Measurements from ENCODE around the gene AFF1.
"Not testable (repeated sequence)": the region's sequence is repeated elsewhere in the genome, so short reads cannot be mapped to it uniquely, and the experiment has no call there.

Gene AFF1

GRCh38 chr4:87058356-87059073 lies 123.7 kb downstream of the AFF1 start:
- DNase-seq, result no peak

GRCh38 chr4:87060957-87061356 lies 126.1 kb downstream of the AFF1 start:
- DNase-seq, result no peak

- no peak for DNase-seq
These were observed 130.2 kb downstream of the AFF1 start for GRCh38 chr4:87065021-87065420.

- no peak for DNase-seq
These were observed 131.8 kb downstream of the AFF1 start for GRCh38 chr4:87066403-87067123.

- no peak for DNase-seq
These were observed 132.5 kb downstream of the AFF1 start for GRCh38 chr4:87067124-87067885.

GRCh38 chr4:87068583-87069021 lies 133.8 kb downstream of the AFF1 start:
- DNase-seq, result no peak

GRCh38 chr4:87069037-87069742 lies 134.4 kb downstream of the AFF1 start:
- no peak for DNase-seq

GRCh38 chr4:87071401-87071800 lies 136.6 kb downstream of the AFF1 start:
- DNase-seq, result no peak

- not testable (repeated sequence) for DNase-seq
These were observed 137.7 kb downstream of the AFF1 start for GRCh38 chr4:87072545-87072944.

- DNase-seq, result peak; percentile 70
These were observed 138.6 kb downstream of the AFF1 start for GRCh38 chr4:87073199-87074120.

- DNase-seq, result no peak
These were observed 139.3 kb downstream of the AFF1 start for GRCh38 chr4:87074121-87074488.

GRCh38 chr4:87075876-87076275 lies 141.1 kb downstream of the AFF1 start:
- DNase-seq, result no peak

GRCh38 chr4:87076690-87077358 lies 142.0 kb downstream of the AFF1 start:
- DNase-seq, result no peak

- DNase-seq, result no peak
These were observed 143.2 kb downstream of the AFF1 start for GRCh38 chr4:87077914-87078585.

- DNase-seq, result no peak
These were observed 144.2 kb downstream of the AFF1 start for GRCh38 chr4:87078987-87079486.

GRCh38 chr4:87079967-87080366 lies 145.2 kb downstream of the AFF1 start:
- no peak for DNase-seq

GRCh38 chr4:87080462-87080861 lies 145.7 kb downstream of the AFF1 start:
- no peak for DNase-seq

- no peak for DNase-seq
These were observed 147.0 kb downstream of the AFF1 start for GRCh38 chr4:87081826-87082225.

GRCh38 chr4:87085732-87086131 lies 150.9 kb downstream of the AFF1 start:
- DNase-seq, result not testable (repeated sequence)

GRCh38 chr4:87086143-87086805 lies 151.5 kb downstream of the AFF1 start:
- no peak for DNase-seq

Data from RPMI8226 (cell line).